Activated CD4-positive, alpha-beta T cell treated with anti-CD3 and anti-CD28 coated beads for 36 hours (primary cell): ENCODE results near the gene PA2G4. TPM values are rescaled to one million over a fixed set of nuclear protein-coding genes. Genes with fewer than 3 reads are reported as not detected.

Experiments
- ATAC-seq: fragments of 200-7000 bp; cut with Tn5 transposase; one replicate; pipeline ENCODE4 v1.10.0; 2021; ENCODE audit warnings: mild to moderate bottlenecking, moderate library complexity
- CTCF ChIA-PET: fragments of 350-600 bp; sonication (Branson Sonifier 250); formaldehyde crosslinking; loops from one replicate; lab custom pipeline; 2021; ENCODE audit warnings: antibody characterized with exemption; lab: Charles Lee
- POLR2A ChIA-PET: fragments of 350-600 bp; sonication (Branson Sonifier 250); formaldehyde crosslinking; loops from one replicate; lab custom pipeline; 2021; ENCODE audit warnings: antibody characterized with exemption, inconsistent platforms; lab: Charles Lee
- DNase-seq: peaks from one replicate; pipeline ENCODE4 v3.0.0-alpha.2; 2020
- H3K27ac Mint-ChIP-seq: one replicate; pipeline ENCODE4 v1.8.0; 2021; ENCODE audit warnings: mixed read lengths
- H3K27me3 Mint-ChIP-seq: one replicate; pipeline ENCODE4 v1.8.0; 2021; ENCODE audit warnings: mixed read lengths
- H3K36me3 Mint-ChIP-seq: one replicate; pipeline ENCODE4 v1.8.0; 2021; ENCODE audit warnings: low read depth, mixed read lengths
- H3K4me1 Mint-ChIP-seq: one replicate; pipeline ENCODE4 v1.8.0; 2021; ENCODE audit warnings: mixed read lengths
- H3K4me3 Mint-ChIP-seq: one replicate; pipeline ENCODE4 v1.8.0; 2021; ENCODE audit warnings: mild to moderate bottlenecking, moderate library complexity, mixed read lengths
- H3K9me3 Mint-ChIP-seq: one replicate; pipeline ENCODE4 v1.8.0; 2021; ENCODE audit warnings: low read depth, mixed read lengths
- intact Hi-C, 2 experiments: fragments of 100-400 bp; cut with DNase I in 1 of 2; cut with micrococcal nuclease in 1 of 2; formaldehyde crosslinking; loops; one replicate each; pipeline versions ENCODE4 v1.14.2 to v1.15.1; 2022 to 2024; cut with DNase I, micrococcal nuclease
- total RNA-seq, 2 experiments: library from RNA; stranded (reverse); gene quantifications; one replicate each; pipeline ENCODE4 v1.2.3, GENCODE V29; 2021

PA2G4 gene
- total RNA-seq, 2 experiments from 2014 or later, result 446 to 695 TPM

- intact Hi-C loops, result loop anchor here in 1 of 2 experiments (1.0 to 5.0 kb wide), 2 partner anchors 24 to 33 kb away; partner anchors contain the start of gene PA2G4
- CTCF ChIA-PET, result interaction anchor here (0.9 to 2.6 kb wide), 5 partner anchors 21 to 342 kb away, joined by 3 to 7 read pairs (median 4); no protein-coding TSS in a partner anchor
- ATAC-seq (no peak), DNase-seq (peak; percentile 16)
- Mint-ChIP-seq H3K9me3 (no peaks in the 10 kb centered on the region), H3K27ac (no peak overlapping the region), H3K4me1 (peaks cover 8% of the 10 kb centered on the region), H3K27me3 (peaks cover 6% of the 10 kb centered on the region), H3K4me3 (peak overlapping the region; percentile 74), H3K36me3 (no peaks in the 10 kb centered on the region)
- POLR2A ChIA-PET, result no interaction called here
Observed at GRCh38 chr12:56080556-56081138, 23.7 kb upstream of the PA2G4 start.

DNA sequence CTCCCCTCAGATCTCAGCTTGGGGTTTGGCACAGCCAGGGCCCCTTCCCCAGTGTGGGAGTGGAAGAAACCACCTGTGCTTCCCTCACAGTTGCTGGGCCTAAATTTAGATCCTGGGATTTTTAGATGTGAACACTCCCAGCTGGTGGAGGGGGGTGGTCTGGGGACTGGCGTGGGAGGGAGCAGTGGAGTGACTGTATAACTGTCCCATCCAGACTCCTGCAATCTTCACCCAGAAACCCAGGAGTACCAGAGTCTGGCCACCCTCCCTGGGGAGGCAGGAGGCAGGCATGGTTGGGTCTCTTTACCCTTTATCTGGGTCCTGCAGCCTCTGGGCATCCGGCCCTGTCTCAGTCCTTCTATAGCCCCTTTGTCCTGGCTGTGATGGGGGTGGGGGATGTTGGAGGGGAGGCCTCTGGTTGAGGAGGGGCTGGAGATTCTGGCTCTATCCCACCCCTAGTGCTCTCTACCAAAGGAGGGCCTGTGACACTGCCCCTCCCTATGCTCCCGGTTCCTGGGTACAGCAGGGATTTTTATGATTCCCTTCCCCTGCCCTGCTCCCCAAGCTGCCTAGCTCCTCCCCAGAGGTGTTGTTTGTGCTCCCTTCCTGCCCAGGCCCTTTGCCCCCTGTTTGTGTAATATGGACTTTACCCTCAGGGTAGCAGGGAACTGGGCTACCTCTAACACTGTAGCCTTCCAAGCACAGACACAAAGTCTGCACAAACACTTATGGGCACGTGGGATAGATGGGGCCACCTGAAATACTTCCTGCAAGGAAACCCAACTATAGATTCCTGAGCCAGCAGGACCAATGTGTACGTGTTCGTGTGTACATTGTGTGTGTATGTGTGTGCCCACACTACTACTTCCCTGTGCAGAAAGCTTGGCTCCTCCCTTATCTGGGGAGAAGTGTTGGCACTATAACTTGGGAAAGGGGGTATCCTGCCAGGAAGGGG, 22.7 kb upstream of the PA2G4 start:
- DNase-seq, result no peak
- ChIA-PET CTCF (interaction anchor here (0.7 to 2.6 kb wide), 5 partner anchors 22 to 544 kb away, joined by 3 to 7 read pairs (median 4); partner anchors contain the start of gene PA2G4), POLR2A (no interaction called here)
- Mint-ChIP-seq H3K36me3 (no peaks in the 10 kb centered on the region), H3K27me3 (peaks cover 6% of the 10 kb centered on the region), H3K27ac (no peak overlapping the region), H3K4me3 (no peak overlapping the region), H3K4me1 (peaks cover 8% of the 10 kb centered on the region), H3K9me3 (no peaks in the 10 kb centered on the region)
- ATAC-seq, result no peak
- intact Hi-C loops, result loop anchor here in 1 of 2 experiments (5.0 kb wide), 1 partner anchor 34 kb away; no protein-coding TSS in a partner anchor

DNA sequence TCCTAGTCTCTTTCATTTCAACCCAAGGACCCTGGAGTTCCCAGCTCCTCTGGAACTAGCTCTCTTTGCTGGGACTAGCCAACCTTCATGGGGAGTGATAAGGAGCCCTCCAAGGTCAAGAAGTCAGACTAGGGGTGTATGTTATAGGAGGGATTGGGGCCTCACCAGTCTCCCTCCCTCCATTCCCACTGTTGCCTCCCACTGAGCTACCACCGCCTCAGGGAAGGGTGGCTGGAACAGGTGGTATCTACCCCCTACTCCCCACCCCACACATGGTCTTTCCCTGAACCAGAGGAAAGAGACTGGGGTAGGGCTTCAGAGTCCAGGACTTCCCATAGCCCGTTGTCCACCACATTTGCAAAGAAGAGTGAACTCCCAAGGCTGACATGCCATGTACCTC, 22.0 kb upstream of the PA2G4 start:
- ChIA-PET CTCF (interaction anchor here (0.7 to 2.6 kb wide), 6 partner anchors 22 to 544 kb away, joined by 3 to 7 read pairs (median 4); partner anchors contain the start of gene PA2G4), POLR2A (no interaction called here)
- H3K4me1 Mint-ChIP-seq, result peaks cover 8% of the 10 kb centered on the region
- no peak overlapping the region for H3K27ac Mint-ChIP-seq
- no peak overlapping the region for H3K4me3 Mint-ChIP-seq
- no peaks in the 10 kb centered on the region for H3K9me3 Mint-ChIP-seq
- intact Hi-C loops, result loop anchor here in 1 of 2 experiments (5.0 kb wide), 1 partner anchor 35 kb away; no protein-coding TSS in a partner anchor
- no peak for ATAC-seq
- peaks cover 6% of the 10 kb centered on the region for H3K27me3 Mint-ChIP-seq
- H3K36me3 Mint-ChIP-seq, result no peaks in the 10 kb centered on the region
- no peak for DNase-seq

DNA sequence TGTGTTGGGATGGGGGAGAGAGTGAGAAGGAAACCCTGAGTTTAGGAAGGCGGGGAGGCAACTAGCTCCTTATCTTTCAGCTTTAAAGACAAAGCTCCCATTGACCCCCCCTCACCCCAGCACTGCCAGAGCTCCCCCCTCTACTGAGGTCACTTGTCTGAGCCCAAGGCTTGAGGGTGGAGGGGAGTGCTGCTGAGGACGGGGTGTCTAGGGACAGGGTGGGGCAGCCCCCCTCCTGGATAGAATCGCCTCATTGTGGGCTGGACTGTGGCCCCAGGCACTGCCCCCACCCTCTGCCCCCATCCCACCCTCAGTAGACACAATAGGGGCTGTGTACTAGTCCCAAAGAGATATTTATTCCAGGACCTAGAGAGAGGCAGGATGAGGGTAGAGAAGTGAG, 21.4 kb upstream of the PA2G4 start:
- Mint-ChIP-seq H3K9me3 (no peaks in the 10 kb centered on the region), H3K4me1 (peaks cover 8% of the 10 kb centered on the region), H3K27ac (no peak overlapping the region), H3K4me3 (no peak overlapping the region), H3K27me3 (peaks cover 6% of the 10 kb centered on the region), H3K36me3 (no peaks in the 10 kb centered on the region)
- DNase-seq (no peak), ATAC-seq (no peak)
- intact Hi-C loops, result loop anchor here in 1 of 2 experiments (5.0 kb wide), 1 partner anchor 36 kb away; no protein-coding TSS in a partner anchor
- POLR2A ChIA-PET, result interaction anchor here (0.6 kb wide), 1 partner anchor 37 kb away, joined by 3 read pairs; no protein-coding TSS in a partner anchor
- CTCF ChIA-PET, result interaction anchor here (1.0 to 2.6 kb wide), 5 partner anchors 18 to 87 kb away, joined by 3 to 7 read pairs (median 3); partner anchors contain the start of gene PA2G4

GRCh38 chr12:56084958-56085543, 19.3 kb upstream of the PA2G4 start:
- peaks cover 6% of the 10 kb centered on the region for H3K27me3 Mint-ChIP-seq
- H3K27ac Mint-ChIP-seq, result no peak overlapping the region
- H3K9me3 Mint-ChIP-seq, result no peaks in the 10 kb centered on the region
- peaks cover 4% of the 10 kb centered on the region for H3K4me1 Mint-ChIP-seq
- intact Hi-C loops, result loop anchor here in 1 of 2 experiments (5.0 kb wide), 1 partner anchor 38 kb away; no protein-coding TSS in a partner anchor
- ChIA-PET POLR2A (interaction anchor here (0.6 kb wide), 1 partner anchor 111 kb away, joined by 4 read pairs; the partner anchor contains the start of gene RAB5B), CTCF (interaction anchor here (0.5 to 1.8 kb wide), 8 partner anchors 10 to 438 kb away, joined by 3 to 6 read pairs (median 3); partner anchors contain the start of genes PA2G4, SLC39A5 and SMARCC2)
- DNase-seq, result peak; percentile 66
- peak; percentile 51 for ATAC-seq
- H3K4me3 Mint-ChIP-seq, result no peak overlapping the region
- no peaks in the 10 kb centered on the region for H3K36me3 Mint-ChIP-seq

- peaks cover 4% of the 10 kb centered on the region for H3K27me3 Mint-ChIP-seq
- H3K9me3 Mint-ChIP-seq, result no peaks in the 10 kb centered on the region
- DNase-seq, result no peak
- no peak overlapping the region for H3K27ac Mint-ChIP-seq
- H3K4me1 Mint-ChIP-seq, result no peaks in the 10 kb centered on the region
- no peak for ATAC-seq
- no peaks in the 10 kb centered on the region for H3K36me3 Mint-ChIP-seq
- POLR2A ChIA-PET, result no interaction called here
- intact Hi-C loops, result no loop called here
- H3K4me3 Mint-ChIP-seq, result no peak overlapping the region
- CTCF ChIA-PET, result interaction anchor here (0.6 to 1.8 kb wide), 5 partner anchors 9 to 161 kb away, joined by 3 to 6 read pairs (median 3); partner anchors contain the start of genes PA2G4, SLC39A5 and SMARCC2
Observed at GRCh38 chr12:56086096-56086495, 18.3 kb upstream of the PA2G4 start.

DNA sequence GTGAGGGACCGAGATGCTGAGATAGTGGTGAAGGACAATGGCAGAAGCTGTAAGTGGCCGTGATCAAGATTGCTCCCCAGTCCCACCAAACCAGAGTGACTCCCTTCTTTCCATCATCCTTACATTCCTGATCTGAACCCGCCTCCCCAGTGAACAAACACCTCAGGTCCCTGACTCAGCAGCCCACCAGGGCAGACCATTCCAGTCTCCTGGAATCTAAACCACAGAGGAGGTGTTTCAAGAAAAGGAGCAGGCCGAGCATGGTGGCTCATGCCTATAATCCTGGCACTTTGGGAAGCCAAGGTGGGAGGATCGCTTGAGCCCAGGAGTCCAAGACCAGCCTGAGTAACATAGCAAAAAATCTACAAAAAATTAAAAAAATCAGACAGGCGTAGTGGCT, 17.8 kb upstream of the PA2G4 start:
- ATAC-seq (no peak), DNase-seq (no peak)
- CTCF ChIA-PET, result interaction anchor here (0.9 to 1.3 kb wide), 2 partner anchors 103 to 160 kb away, joined by 3 to 4 read pairs; partner anchors contain the start of gene SMARCC2
- no peaks in the 10 kb centered on the region for H3K4me1 Mint-ChIP-seq
- intact Hi-C loops, result no loop called here
- peaks cover 3% of the 10 kb centered on the region for H3K27me3 Mint-ChIP-seq
- POLR2A ChIA-PET, result no interaction called here
- H3K9me3 Mint-ChIP-seq, result no peaks in the 10 kb centered on the region
- H3K36me3 Mint-ChIP-seq, result no peaks in the 10 kb centered on the region
- no peak overlapping the region for H3K4me3 Mint-ChIP-seq
- no peak overlapping the region for H3K27ac Mint-ChIP-seq

- no peaks in the 10 kb centered on the region for H3K9me3 Mint-ChIP-seq
- no peak for ATAC-seq
- intact Hi-C loops, result no loop called here
- no peak overlapping the region for H3K27ac Mint-ChIP-seq
- CTCF ChIA-PET, result no interaction called here
- H3K27me3 Mint-ChIP-seq, result no peaks in the 10 kb centered on the region
- H3K36me3 Mint-ChIP-seq, result no peaks in the 10 kb centered on the region
- H3K4me1 Mint-ChIP-seq, result no peaks in the 10 kb centered on the region
- POLR2A ChIA-PET, result no interaction called here
- DNase-seq, result no peak
- no peak overlapping the region for H3K4me3 Mint-ChIP-seq
Observed at GRCh38 chr12:56087220-56087619, 17.1 kb upstream of the PA2G4 start.

GRCh38 chr12:56097738-56098137, 6.6 kb upstream of the PA2G4 start:
- H3K9me3 Mint-ChIP-seq, result no peaks in the 10 kb centered on the region
- DNase-seq (no peak), ATAC-seq (no peak)
- CTCF ChIA-PET, result no interaction called here
- peaks cover 17% of the 10 kb centered on the region for H3K4me1 Mint-ChIP-seq
- H3K36me3 Mint-ChIP-seq, result no peaks in the 10 kb centered on the region
- no peak overlapping the region for H3K27ac Mint-ChIP-seq
- no peak overlapping the region for H3K4me3 Mint-ChIP-seq
- no peaks in the 10 kb centered on the region for H3K27me3 Mint-ChIP-seq
- POLR2A ChIA-PET, result no interaction called here
- intact Hi-C loops, result no loop called here

GRCh38 chr12:56098592-56098991, 5.8 kb upstream of the PA2G4 start:
- ATAC-seq (no peak), DNase-seq (no peak)
- no peaks in the 10 kb centered on the region for H3K36me3 Mint-ChIP-seq
- H3K27ac Mint-ChIP-seq, result no peak overlapping the region
- ChIA-PET POLR2A (no interaction called here), CTCF (interaction anchor here (1.1 kb wide), 1 partner anchor 69 kb away, joined by 3 read pairs; no protein-coding TSS in a partner anchor)
- intact Hi-C loops, result no loop called here
- H3K27me3 Mint-ChIP-seq, result no peaks in the 10 kb centered on the region
- H3K9me3 Mint-ChIP-seq, result no peaks in the 10 kb centered on the region
- no peak overlapping the region for H3K4me3 Mint-ChIP-seq
- peaks cover 25% of the 10 kb centered on the region for H3K4me1 Mint-ChIP-seq
